Neutrophil (primary cell): ENCODE results near the gene VSNL1.

Experiments
- H3K27ac ChIP-seq: fragments of 200-600 bp; sonication (generic); 2 replicates; pipeline ENCODE4 v1.5.1; 2016; ENCODE audit warnings: mild to moderate bottlenecking, moderate library complexity
- H3K27me3 ChIP-seq: fragments of 200-600 bp; sonication (generic); 2 replicates; pipeline ENCODE4 v1.6.0; 2016; ENCODE audit warnings: mild to moderate bottlenecking
- H3K36me3 ChIP-seq: fragments of 200-600 bp; sonication (generic); 2 replicates; pipeline ENCODE4 v1.5.1; 2017
- H3K4me1 ChIP-seq, 2 experiments: fragments of 200-600 bp in 1 of 2; sonication (generic) in 1 of 2; 1 replicate in 1 of 2; 2 replicates in 1 of 2; pipeline versions ENCODE4 v1.5.1 to v1.6.1; 2013 to 2016; ENCODE audit warnings: low read depth in 1 of 2, low read length in 1 of 2, mild to moderate bottlenecking in 1 of 2, moderate library complexity in 1 of 2; ENCODE audit not compliant: control insufficient read depth in 1 of 2, insufficient read depth in 1 of 2
- H3K4me3 ChIP-seq, 2 experiments: fragments of 200-600 bp in 1 of 2; sonication (generic) in 1 of 2; 1 replicate in 1 of 2; 2 replicates in 1 of 2; pipeline ENCODE4 v1.5.1; 2013 to 2016; ENCODE audit warnings: low read depth in 1 of 2, low read length in 1 of 2, mild to moderate bottlenecking in 1 of 2, moderate library complexity in 1 of 2
- H3K9me3 ChIP-seq: fragments of 200-600 bp; sonication (generic); 2 replicates; pipeline ENCODE4 v1.5.1; 2016
- TF ChIP-seq, protein P1 (sequence below): fragments of 200-600 bp; sonication (generic); IDR thresholded peaks from 2 replicates; pipeline ENCODE4 v1.5.1; 2016; ENCODE audit warnings: antibody characterized with exemption

Gene VSNL1

DNA sequence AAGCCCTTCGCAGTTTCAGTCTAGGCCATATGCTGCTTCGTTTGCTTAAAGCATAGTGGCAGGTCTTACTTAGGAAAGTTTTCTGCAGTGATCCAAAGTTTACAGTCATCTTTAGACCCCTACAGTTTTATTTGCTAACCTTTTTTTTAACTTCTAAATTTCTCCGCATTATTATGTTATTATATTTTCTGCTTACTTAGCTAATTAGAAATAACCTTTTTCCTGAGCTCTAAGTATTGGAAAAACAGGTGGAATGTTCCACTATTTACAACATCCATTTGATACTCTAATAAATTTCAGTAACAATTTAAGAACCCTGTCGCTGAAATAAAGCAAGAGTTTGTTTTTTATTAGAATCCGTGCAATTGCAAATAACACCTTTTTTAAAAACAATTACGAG lies 18.2 kb upstream of the VSNL1 start:
- Histone ChIP-seq H3K27ac (no peak overlapping the region), H3K9me3 (no peaks in the 10 kb centered on the region), H3K4me1 (no peaks in the 10 kb centered on the region), H3K36me3 (no peaks in the 10 kb centered on the region), H3K27me3 (peaks cover 30% of the 10 kb centered on the region), H3K4me3 (no peak overlapping the region)
- TF ChIP-seq, protein P1, sequence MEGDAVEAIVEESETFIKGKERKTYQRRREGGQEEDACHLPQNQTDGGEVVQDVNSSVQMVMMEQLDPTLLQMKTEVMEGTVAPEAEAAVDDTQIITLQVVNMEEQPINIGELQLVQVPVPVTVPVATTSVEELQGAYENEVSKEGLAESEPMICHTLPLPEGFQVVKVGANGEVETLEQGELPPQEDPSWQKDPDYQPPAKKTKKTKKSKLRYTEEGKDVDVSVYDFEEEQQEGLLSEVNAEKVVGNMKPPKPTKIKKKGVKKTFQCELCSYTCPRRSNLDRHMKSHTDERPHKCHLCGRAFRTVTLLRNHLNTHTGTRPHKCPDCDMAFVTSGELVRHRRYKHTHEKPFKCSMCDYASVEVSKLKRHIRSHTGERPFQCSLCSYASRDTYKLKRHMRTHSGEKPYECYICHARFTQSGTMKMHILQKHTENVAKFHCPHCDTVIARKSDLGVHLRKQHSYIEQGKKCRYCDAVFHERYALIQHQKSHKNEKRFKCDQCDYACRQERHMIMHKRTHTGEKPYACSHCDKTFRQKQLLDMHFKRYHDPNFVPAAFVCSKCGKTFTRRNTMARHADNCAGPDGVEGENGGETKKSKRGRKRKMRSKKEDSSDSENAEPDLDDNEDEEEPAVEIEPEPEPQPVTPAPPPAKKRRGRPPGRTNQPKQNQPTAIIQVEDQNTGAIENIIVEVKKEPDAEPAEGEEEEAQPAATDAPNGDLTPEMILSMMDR: no peak

GRCh38 chr2:17529771-17530170 lies 10.7 kb upstream of the VSNL1 start:
- Histone ChIP-seq H3K9me3 (no peaks in the 10 kb centered on the region), H3K4me3 (no peak overlapping the region), H3K27me3 (peaks cover 1% of the 10 kb centered on the region), H3K4me1 (no peaks in the 10 kb centered on the region), H3K27ac (no peak overlapping the region), H3K36me3 (no peaks in the 10 kb centered on the region)
- TF ChIP-seq, protein P1: no peak

- Histone ChIP-seq H3K9me3 (no peaks in the 10 kb centered on the region), H3K4me1 (no peaks in the 10 kb centered on the region), H3K27ac (no peak overlapping the region), H3K4me3 (no peak overlapping the region), H3K36me3 (no peaks in the 10 kb centered on the region), H3K27me3 (peaks cover 34% of the 10 kb centered on the region)
- TF ChIP-seq, protein P1: no peak
These were observed 7.0 kb upstream of the VSNL1 start for GRCh38 chr2:17533546-17533945.

GRCh38 chr2:17536416-17536815 lies 4.1 kb upstream of the VSNL1 start:
- H3K27me3 ChIP-seq: peaks cover 63% of the 10 kb centered on the region
- no peaks in the 10 kb centered on the region for H3K36me3 ChIP-seq
- no peak overlapping the region for H3K27ac ChIP-seq
- TF ChIP-seq, protein P1: no peak
- H3K9me3 ChIP-seq: no peaks in the 10 kb centered on the region
- H3K4me1 ChIP-seq: no peaks in the 10 kb centered on the region
- no peak overlapping the region for H3K4me3 ChIP-seq

- Histone ChIP-seq H3K27me3 (peaks cover 81% of the 10 kb centered on the region), H3K4me3 (no peak overlapping the region), H3K4me1 (no peaks in the 10 kb centered on the region), H3K36me3 (no peaks in the 10 kb centered on the region), H3K27ac (no peak overlapping the region), H3K9me3 (no peaks in the 10 kb centered on the region)
- TF ChIP-seq, protein P1: no peak
These were observed 2.3 kb upstream of the VSNL1 start for GRCh38 chr2:17538022-17538843.
